Renal cortical epithelial cell (primary cell): ENCODE measurements around the gene SELENOM. TPM values are rescaled to one million over a fixed set of nuclear protein-coding genes. Genes with fewer than 3 reads are reported as not detected.

Source experiments
- DNase-seq: peaks from one replicate; pipeline ENCODE4 v3.0.0-alpha.2; 2011; ENCODE audit warnings: low read depth
- total RNA-seq: library from RNA; depleted of rRNA; stranded (reverse); fragments of >200 nt; gene quantifications from 2 replicates; pipeline ENCODE4 v1.2.3, GENCODE V29; 2014

Gene SELENOM, protein sequence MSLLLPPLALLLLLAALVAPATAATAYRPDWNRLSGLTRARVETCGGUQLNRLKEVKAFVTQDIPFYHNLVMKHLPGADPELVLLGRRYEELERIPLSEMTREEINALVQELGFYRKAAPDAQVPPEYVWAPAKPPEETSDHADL
- 57.9 and 131 TPM in 2 replicates for total RNA-seq

DNA sequence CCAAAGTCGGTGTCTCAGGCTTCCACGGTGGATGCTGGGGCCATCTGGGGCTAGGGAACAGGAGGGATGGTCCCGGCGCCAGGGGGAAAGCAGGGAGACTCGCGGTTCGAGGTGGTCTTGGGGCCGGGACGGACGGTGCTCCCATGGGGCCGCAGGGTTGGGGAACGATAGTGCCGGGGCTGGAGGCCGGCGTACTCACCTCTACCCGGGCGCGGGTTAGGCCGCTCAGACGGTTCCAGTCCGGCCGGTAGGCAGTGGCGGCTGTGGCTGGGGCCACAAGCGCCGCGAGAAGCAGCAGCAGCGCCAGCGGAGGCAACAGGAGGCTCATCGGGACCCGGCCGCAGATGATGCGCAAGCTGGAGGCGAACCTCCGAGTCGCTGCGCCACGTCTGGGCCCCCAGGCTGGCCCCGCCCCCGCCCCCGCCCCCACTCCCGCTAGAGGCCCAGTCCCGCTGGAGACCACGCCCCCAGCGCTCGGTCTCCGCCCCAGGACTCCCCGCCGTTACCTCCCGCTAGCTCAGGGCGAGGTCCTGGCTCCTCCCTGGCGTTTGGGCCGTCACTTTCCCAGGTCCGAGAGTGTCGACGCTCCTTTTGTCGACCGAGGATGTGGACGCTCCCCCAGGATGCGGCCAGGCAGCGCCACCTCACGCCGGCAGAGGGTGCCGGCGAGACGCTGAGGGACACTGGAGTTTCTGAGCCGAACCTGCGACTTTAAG, at the start of gene SELENOM:
SELENOM (minus strand) TSS at position 391 of the 716 bp plus-strand sequence; CDS start at position 328, 63 bp downstream.
- DNase-seq: peak; percentile 92

DNA sequence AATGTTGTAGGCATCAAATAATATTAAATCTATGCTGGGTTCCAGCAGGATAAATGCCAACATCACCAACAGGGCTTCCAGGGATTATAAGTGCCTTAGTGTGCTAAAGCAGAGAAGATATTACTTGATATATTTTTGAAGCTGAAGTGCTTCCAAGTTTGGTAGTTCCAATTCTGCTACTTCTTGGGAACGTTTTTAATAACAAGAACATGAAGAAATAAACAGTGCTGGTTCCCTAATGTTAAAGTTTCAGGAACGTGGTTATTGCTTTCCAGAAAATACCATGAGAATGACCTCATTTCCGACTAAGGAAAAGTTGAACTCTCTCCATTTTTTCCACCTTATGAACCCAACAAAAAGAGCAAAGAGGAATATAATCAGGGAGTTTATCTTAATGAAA, 48.1 kb upstream of the SELENOM start:
- DNase-seq: no peak

- no peak for DNase-seq
These were observed 47.6 kb upstream of the SELENOM start for GRCh38 chr22:31154975-31155374.

DNA sequence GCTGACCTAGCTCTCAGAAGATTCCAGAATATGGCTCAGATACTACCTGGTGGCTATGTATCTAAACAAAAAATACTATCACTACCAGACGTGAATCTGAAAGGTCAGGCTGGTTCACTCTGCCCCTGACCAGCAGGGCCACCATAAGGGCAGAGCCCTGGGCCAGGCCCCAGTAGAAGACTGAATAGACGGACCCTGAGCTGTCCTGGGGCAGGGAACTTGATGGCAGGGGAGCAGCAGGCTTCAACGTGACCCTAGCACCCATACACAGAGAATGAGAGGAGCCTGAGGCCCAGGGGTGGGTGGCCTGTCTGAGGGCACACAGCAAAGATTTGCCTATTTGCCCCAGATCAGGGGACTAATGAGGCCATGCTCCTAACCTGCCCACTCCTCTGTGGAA, 46.0 kb upstream of the SELENOM start:
- DNase-seq: no peak

GRCh38 chr22:31151872-31152271, 44.5 kb upstream of the SELENOM start:
- no peak for DNase-seq

- no peak for DNase-seq
These were observed 43.2 kb upstream of the SELENOM start for GRCh38 chr22:31150615-31151014.

- peak; percentile 60 for DNase-seq
These were observed 41.7 kb upstream of the SELENOM start for GRCh38 chr22:31148953-31149627.

DNA sequence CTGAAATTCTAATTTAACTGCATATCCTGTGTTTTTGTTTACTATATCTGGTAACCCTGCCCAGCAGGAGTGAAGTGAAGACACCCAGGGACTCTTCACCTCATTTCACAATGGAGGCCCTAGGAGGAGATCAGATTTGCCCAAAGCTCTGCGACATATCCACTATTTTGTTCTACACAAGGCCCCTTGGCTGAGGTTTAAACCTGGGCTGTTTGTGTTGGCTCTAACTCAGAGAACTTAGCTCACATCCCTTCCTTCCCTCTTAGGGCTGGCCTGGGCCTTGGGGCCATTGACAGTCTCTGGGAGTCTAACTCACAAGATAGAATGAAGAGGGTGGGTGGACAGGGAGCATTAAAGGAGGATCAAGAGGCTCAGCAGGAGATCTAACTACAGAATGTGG, 41.1 kb upstream of the SELENOM start:
- DNase-seq: no peak

DNA sequence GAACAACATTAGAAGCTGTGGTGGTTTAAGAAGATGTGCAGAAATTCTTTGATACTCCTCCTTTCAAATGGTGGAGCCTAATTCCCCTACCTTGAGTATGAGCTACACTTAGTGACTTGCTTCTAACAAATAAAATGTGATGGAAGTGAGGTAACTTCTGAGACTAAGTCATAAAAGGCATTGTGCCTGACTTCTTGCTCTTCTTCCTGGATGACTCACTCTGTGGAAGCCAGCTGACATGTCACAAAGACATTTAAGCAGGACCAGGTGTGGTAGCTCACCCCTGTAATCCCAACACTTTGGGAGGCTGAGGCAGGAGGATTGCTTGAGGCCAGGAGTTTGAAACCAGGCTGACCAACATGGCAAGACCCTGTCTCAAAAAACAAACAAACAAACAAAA, 36.9 kb upstream of the SELENOM start:
- DNase-seq: peak; percentile 37

GRCh38 chr22:31143537-31143936, 36.2 kb upstream of the SELENOM start:
- no peak for DNase-seq

- no peak for DNase-seq
These were observed 35.7 kb upstream of the SELENOM start for GRCh38 chr22:31143038-31143437.

DNA sequence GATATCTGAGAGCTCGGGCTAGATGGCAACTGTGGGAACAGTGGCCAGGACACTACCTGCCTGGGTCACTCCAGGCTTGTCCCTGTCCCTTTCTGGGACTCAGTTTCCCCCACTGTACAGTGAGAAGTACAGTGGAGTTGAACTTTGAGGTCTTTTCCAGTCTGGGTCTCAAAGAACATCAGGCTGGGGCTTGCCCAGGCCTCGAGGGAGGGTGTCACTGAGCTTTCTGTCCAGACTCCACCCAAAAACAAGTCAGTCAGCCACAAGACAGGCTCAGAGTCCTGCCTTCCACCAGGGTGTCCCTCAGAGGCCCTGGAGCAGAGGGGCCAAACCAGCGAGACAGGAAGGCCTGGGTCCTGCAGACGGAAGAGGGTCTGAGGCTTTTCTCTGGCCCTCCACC, 34.9 kb upstream of the SELENOM start:
- no peak for DNase-seq

GRCh38 chr22:31141551-31141950, 34.2 kb upstream of the SELENOM start:
- no peak for DNase-seq

DNA sequence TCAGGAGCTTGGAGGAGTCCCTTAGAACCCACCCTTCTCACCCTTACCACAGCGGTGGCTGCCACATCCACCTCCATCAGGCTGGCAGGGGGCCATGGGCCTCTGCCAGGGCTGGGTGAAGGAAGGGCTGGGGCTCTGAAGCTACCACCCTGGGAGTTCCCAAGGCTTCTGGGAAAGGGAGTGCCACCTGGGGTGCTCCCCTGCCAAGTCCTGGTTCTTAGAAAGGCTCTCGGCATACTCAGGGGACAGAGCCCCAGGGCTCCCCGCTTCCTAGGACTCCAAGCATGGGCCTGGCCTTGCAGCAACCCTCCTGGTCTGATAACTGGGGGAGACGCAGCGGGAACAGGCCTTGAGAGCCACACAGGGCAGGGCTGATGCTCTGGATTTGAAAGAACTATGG, 33.4 kb upstream of the SELENOM start:
- DNase-seq: no peak

DNA sequence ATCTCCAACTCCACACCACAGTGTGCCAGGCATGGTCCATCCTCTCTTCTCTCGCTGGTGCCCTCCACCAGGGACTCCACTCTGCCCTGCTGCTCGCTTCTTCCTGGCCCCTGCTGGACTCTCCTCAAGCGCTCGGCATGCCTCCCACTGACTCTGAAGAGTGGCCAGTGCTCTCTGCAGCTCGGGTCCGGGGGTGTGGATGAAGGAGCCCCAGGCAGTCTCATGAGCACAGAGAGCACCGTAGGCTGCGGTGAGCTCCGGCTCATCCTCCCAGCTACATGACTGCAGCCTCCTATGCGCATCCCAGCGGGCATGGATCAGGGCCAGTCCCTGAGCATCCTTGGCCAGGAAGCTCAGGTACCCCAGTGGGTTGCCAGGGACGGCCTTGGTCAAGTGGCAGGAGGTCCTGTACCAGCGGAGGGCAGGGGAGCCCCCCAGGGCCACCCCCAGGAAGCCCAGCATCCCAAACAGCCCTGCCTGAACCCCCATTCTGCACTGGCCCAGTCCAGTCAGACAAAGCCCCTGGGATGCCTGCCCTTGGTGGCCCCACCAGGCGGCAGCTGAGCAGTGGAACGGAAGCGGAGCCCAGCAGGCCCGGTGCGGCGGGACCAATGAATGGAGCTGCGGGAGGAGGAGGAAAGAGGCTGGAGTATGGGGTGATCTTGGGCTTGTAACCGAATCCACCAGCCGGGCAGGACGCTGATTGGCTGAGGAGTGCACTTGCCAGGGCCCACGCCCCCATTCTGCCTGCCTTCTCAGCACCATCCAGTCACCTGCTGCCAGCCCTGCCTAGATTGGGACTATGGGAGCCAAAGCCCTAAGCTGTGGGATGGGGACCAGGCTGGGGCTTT, 32.7 kb upstream of the SELENOM start, which contains the start of gene PLA2G3:
PLA2G3 (minus strand) TSS at position 643 of the 851 bp plus-strand sequence; CDS start at position 489, 154 bp downstream.
- DNase-seq: peak; percentile 26

- DNase-seq: no peak
These were observed 31.7 kb upstream of the SELENOM start for GRCh38 chr22:31139066-31139465.

GRCh38 chr22:31138126-31138525, 30.8 kb upstream of the SELENOM start:
- no peak for DNase-seq

GRCh38 chr22:31137721-31138120, 30.4 kb upstream of the SELENOM start:
- no peak for DNase-seq

DNA sequence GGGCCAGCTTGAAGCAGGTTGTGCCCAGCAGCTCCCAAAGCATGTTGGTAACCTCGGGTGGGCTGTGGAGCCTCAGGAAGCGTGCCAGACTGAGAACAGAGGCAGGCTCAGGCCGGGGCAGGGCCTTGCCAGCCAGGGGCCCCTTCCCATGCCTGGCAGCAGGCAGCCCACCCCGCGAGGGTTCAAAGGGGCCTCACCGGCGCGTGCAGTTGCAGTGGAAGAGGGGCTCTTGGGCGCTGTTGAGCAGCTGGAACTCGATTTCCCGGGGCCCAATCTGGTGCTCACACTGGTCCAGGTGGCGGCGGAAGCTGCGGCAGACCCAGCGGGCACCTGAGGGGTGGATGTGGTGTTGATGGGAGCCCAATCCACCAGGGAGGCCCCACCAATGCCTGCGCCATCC, 29.3 kb upstream of the SELENOM start:
- no peak for DNase-seq

DNA sequence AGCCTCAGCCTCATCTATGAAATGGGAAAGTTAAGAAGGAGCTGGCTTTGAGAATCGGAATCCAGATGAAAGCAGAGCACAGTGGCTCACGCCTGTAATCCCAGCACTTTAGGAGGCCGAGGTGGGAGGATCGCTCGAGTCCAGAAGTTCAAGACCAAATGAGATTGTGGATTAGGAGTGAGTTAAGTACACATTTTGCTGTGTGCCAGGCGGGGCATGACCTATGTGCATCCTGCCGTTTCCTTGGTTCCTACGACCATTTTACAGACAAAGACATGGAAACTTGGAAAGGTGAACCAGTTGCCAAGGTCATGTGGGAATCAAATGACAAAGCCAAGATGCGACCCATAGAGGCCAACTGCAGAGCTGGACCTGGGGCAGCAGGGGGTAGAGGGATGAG, 28.8 kb upstream of the SELENOM start:
- no peak for DNase-seq

- no peak for DNase-seq
These were observed 28.3 kb upstream of the SELENOM start for GRCh38 chr22:31135706-31136105.

GRCh38 chr22:31134688-31135087, 27.3 kb upstream of the SELENOM start:
- DNase-seq: no peak
